H1 (cell line): ENCODE measurements around the gene NASP. TPM values are rescaled to one million over a fixed set of nuclear protein-coding genes. Genes with fewer than 3 reads are reported as not detected.
A peak's percentile ranks its signal among the peaks of the same experiment; 100 is the strongest.

Source experiments
- CTCF ChIA-PET: fragments of 300-600 bp; sonication (Branson Sonifier 250); formaldehyde crosslinking; loops from one replicate; lab custom pipeline; 2021; ENCODE audit not compliant: partially characterized antibody; lab: Charles Lee
- POLR2A ChIA-PET: fragments of 300-600 bp; sonication (Branson Sonifier 250); formaldehyde crosslinking; loops from one replicate; lab custom pipeline; 2021; ENCODE audit warnings: inconsistent platforms; ENCODE audit not compliant: partially characterized antibody; lab: Charles Lee
- DNase-seq, 2 experiments: peaks; one replicate each; pipeline versions ENCODE4 v3.0.0 to v3.0.0-alpha.2; 2010 to 2022; ENCODE audit warnings: low spot score in 2 of 2, low read depth in 1 of 2, mixed read lengths in 1 of 2
- FAIRE-seq: peaks from 2 replicates; lab custom pipeline; 2011; peaks lifted over from hg19 to GRCh38; lab: Jason Lieb, UNC
- H2AFZ ChIP-seq: 2 replicates; pipeline ENCODE4 v1.8.1; 2012; ENCODE audit warnings: low read length, inconsistent platforms
- H2AK5ac ChIP-seq: 2 replicates; pipeline ENCODE4 v1.6.1; 2013; ENCODE audit warnings: low read depth, low read length
- H2BK120ac ChIP-seq: replicated peaks from 2 replicates; pipeline ENCODE3; 2013; ENCODE audit warnings: low read depth, low read length, inconsistent platforms
- H2BK12ac ChIP-seq: 2 replicates; pipeline ENCODE4 v1.6.1; 2013; ENCODE audit warnings: low read depth, low read length
- H2BK15ac ChIP-seq: 2 replicates; pipeline ENCODE4 v1.6.1; 2013; ENCODE audit warnings: low read length
- H2BK20ac ChIP-seq: 2 replicates; pipeline ENCODE4 v1.6.1; 2013; ENCODE audit warnings: low read length
- H2BK5ac ChIP-seq: 2 replicates; pipeline ENCODE4 v1.6.1; 2013; ENCODE audit warnings: low read depth, low read length
- H3K14ac ChIP-seq: 2 replicates; pipeline ENCODE4 v1.6.1; 2013; ENCODE audit warnings: inconsistent platforms; ENCODE audit not compliant: insufficient read length
- H3K18ac ChIP-seq: 2 replicates; pipeline ENCODE4 v1.6.1; 2013; ENCODE audit warnings: low read length; ENCODE audit errors: extremely low read depth
- H3K23ac ChIP-seq: 2 replicates; pipeline ENCODE4 v1.6.1; 2013; ENCODE audit warnings: inconsistent platforms; ENCODE audit not compliant: insufficient read length
- H3K23me2 ChIP-seq: 2 replicates; pipeline ENCODE4 v1.6.1; 2013; ENCODE audit warnings: low read depth, low read length
- H3K27ac ChIP-seq: 2 replicates; pipeline ENCODE4 v1.6.1; 2011; ENCODE audit warnings: low read depth, low read length, inconsistent platforms
- H3K27me3 ChIP-seq, 4 experiments: replicated peaks in 1 of 4; 1 replicate in 1 of 4; 2 replicates in 3 of 4; pipeline versions ENCODE4 v1.6.1 to v1.8.1; 2011 to 2013; ENCODE audit warnings: low read length in 3 of 4, mild to moderate bottlenecking in 3 of 4, inconsistent platforms in 2 of 4, mixed read lengths in 2 of 4, moderate library complexity in 1 of 4; ENCODE audit not compliant: control insufficient read depth in 3 of 4, insufficient read depth in 3 of 4; ENCODE audit errors: extremely low read depth in 1 of 4
- H3K36me3 ChIP-seq, 4 experiments: 2 replicates each; pipeline versions ENCODE4 v1.6.1 to v1.8.1; 2011 to 2013; ENCODE audit warnings: mild to moderate bottlenecking in 4 of 4, low read length in 3 of 4, moderate library complexity in 2 of 4, control low read depth in 1 of 4, inconsistent platforms in 1 of 4; ENCODE audit not compliant: insufficient read depth in 4 of 4, control insufficient read depth in 2 of 4
- H3K4ac ChIP-seq: replicated peaks from 2 replicates; pipeline ENCODE3; 2013; ENCODE audit warnings: low read length, low read depth, mixed read lengths, inconsistent platforms; ENCODE audit not compliant: insufficient read length
- H3K4me1 ChIP-seq, 4 experiments: replicated peaks in 1 of 4; 1 replicate in 1 of 4; 2 replicates in 3 of 4; pipeline versions ENCODE4 v1.6.1 to v1.8.1; 2011 to 2013; ENCODE audit warnings: low read length in 3 of 4, inconsistent platforms in 2 of 4, mixed read lengths in 1 of 4; ENCODE audit not compliant: insufficient read depth in 4 of 4, control insufficient read depth in 3 of 4
- H3K4me2 ChIP-seq, 2 experiments: 2 replicates each; pipeline versions ENCODE4 v1.6.1 to v1.8.1; 2011 to 2013; ENCODE audit warnings: low read depth in 2 of 2, low read length in 2 of 2, control low read depth in 1 of 2, inconsistent platforms in 1 of 2, mild to moderate bottlenecking in 1 of 2; ENCODE audit not compliant: insufficient read depth in 1 of 2
- H3K4me3 ChIP-seq, 4 experiments: fragments of 200-600, 300-600 bp in 1 of 4; sonication (generic), shearing (Covaris generic), sonication (Bioruptor Twin) in 1 of 4; 2 replicates each; pipeline versions ENCODE4 v1.5.1 to v1.8.1; 2011 to 2016; ENCODE audit warnings: low read length in 4 of 4, low read depth in 3 of 4, control low read depth in 2 of 4, inconsistent platforms in 2 of 4, mild to moderate bottlenecking in 2 of 4, mixed read lengths in 1 of 4, moderate library complexity in 1 of 4; ENCODE audit not compliant: insufficient read depth in 2 of 4; ENCODE audit errors: extremely low read depth in 1 of 4
- H3K56ac ChIP-seq: replicated peaks from 2 replicates; pipeline ENCODE3; 2013; ENCODE audit warnings: low read depth, mild to moderate bottlenecking, mixed read lengths, low read length, inconsistent platforms; ENCODE audit not compliant: insufficient read length
- H3K79me1 ChIP-seq: 2 replicates; pipeline ENCODE4 v1.6.1; 2013; ENCODE audit warnings: low read depth, low read length, control low read depth
- H3K79me2 ChIP-seq, 2 experiments: 2 replicates each; pipeline versions ENCODE4 v1.6.1 to v1.8.1; 2012 to 2013; ENCODE audit warnings: low read length in 2 of 2, mild to moderate bottlenecking in 2 of 2, inconsistent platforms in 1 of 2; ENCODE audit not compliant: insufficient read depth in 2 of 2, control insufficient read depth in 1 of 2
- H3K9ac ChIP-seq, 4 experiments: replicated peaks in 1 of 4; 1 replicate in 1 of 4; 2 replicates in 3 of 4; pipeline versions ENCODE4 v1.6.1 to v1.8.1; 2011 to 2013; ENCODE audit warnings: low read depth in 3 of 4, low read length in 3 of 4, control low read depth in 2 of 4, mild to moderate bottlenecking in 2 of 4, moderate library complexity in 2 of 4, inconsistent platforms in 1 of 4; ENCODE audit errors: extremely low read depth in 1 of 4
- H3K9me3 ChIP-seq, 2 experiments: 2 replicates each; pipeline versions ENCODE4 v1.6.1 to v1.8.1; 2012 to 2013; ENCODE audit warnings: mild to moderate bottlenecking in 2 of 2, moderate library complexity in 2 of 2, control low read depth in 1 of 2, inconsistent platforms in 1 of 2, low read depth in 1 of 2, low read length in 1 of 2, mixed read lengths in 1 of 2; ENCODE audit not compliant: insufficient read depth in 2 of 2
- H4K20me1 ChIP-seq, 2 experiments: replicated peaks in 1 of 2; 2 replicates each; pipeline versions ENCODE3 to v1.8.1; 2011 to 2013; ENCODE audit warnings: inconsistent platforms in 2 of 2, low read length in 2 of 2, mild to moderate bottlenecking in 1 of 2; ENCODE audit not compliant: insufficient read depth in 2 of 2, control insufficient read depth in 1 of 2
- H4K5ac ChIP-seq: 2 replicates; pipeline ENCODE4 v1.6.1; 2013; ENCODE audit warnings: low read length, low read depth, mixed read lengths, inconsistent platforms; ENCODE audit not compliant: insufficient read length
- H4K8ac ChIP-seq: 2 replicates; pipeline ENCODE4 v1.8.0; 2013; ENCODE audit warnings: mild to moderate bottlenecking, moderate library complexity, low read length, inconsistent platforms; ENCODE audit not compliant: insufficient read depth; ENCODE audit errors: extremely low read depth
- H4K91ac ChIP-seq: replicated peaks from 2 replicates; pipeline ENCODE3; 2013; ENCODE audit warnings: low read length, mixed read lengths, inconsistent platforms; ENCODE audit not compliant: insufficient read length
- BCL11A ChIP-seq, 2 experiments: IDR thresholded peaks; one replicate each; pipeline ENCODE4 v1.6.1; 2011; ENCODE audit warnings: low read depth in 2 of 2, low read length in 2 of 2, mild to moderate bottlenecking in 2 of 2
- BRCA1 ChIP-seq: IDR thresholded peaks from 2 replicates; pipeline ENCODE4 v1.6.1; 2012; ENCODE audit warnings: low read depth, low read length, improper control_type of control experiment
- GTF2F1 ChIP-seq: IDR thresholded peaks from 2 replicates; pipeline ENCODE4 v1.6.1; 2012; ENCODE audit warnings: low read depth, low read length, improper control_type of control experiment, borderline replicate concordance
- KDM5A ChIP-seq: fragments of 200-600 bp; IDR thresholded peaks from 2 replicates; pipeline ENCODE4 v1.7.1; 2012; ENCODE audit warnings: mild to moderate bottlenecking, low read length, inconsistent platforms, mixed read lengths
- NRF1 ChIP-seq: IDR thresholded peaks from 2 replicates; pipeline ENCODE4 v1.6.1; 2011; ENCODE audit warnings: mild to moderate bottlenecking, low read depth, low read length, improper control_type of control experiment
- POLR2AphosphoS5 ChIP-seq: IDR thresholded peaks from 2 replicates; pipeline ENCODE4 v1.6.1; 2011; ENCODE audit warnings: low read depth, low read length
- RAD21 ChIP-seq, 2 experiments: IDR thresholded peaks in 1 of 2; conservative IDR thresholded peaks in 1 of 2; 2 replicates each; pipeline ENCODE4 v1.6.1; 2011; ENCODE audit warnings: low read depth in 2 of 2, low read length in 2 of 2, improper control_type of control experiment in 1 of 2, inconsistent platforms in 1 of 2, mild to moderate bottlenecking in 1 of 2, moderate library complexity in 1 of 2
- RFX5 ChIP-seq: IDR thresholded peaks from 2 replicates; pipeline ENCODE4 v1.6.1; 2011; ENCODE audit warnings: low read depth, low read length, improper control_type of control experiment, borderline replicate concordance
- SIRT6 ChIP-seq: IDR thresholded peaks from one replicate; pipeline ENCODE4 v1.7.1; 2012; ENCODE audit warnings: low read length, inconsistent platforms
- SRF ChIP-seq: IDR thresholded peaks from 2 replicates; pipeline ENCODE4 v1.6.1; 2011; ENCODE audit warnings: mild to moderate bottlenecking, low read depth, low read length, moderate library complexity
- TAF1 ChIP-seq: IDR thresholded peaks from 2 replicates; pipeline ENCODE4 v1.6.1; 2011; ENCODE audit warnings: mild to moderate bottlenecking, low read depth, low read length
- TBP ChIP-seq: IDR thresholded peaks from 2 replicates; pipeline ENCODE4 v1.6.1; 2011; ENCODE audit warnings: low read depth, low read length, improper control_type of control experiment
- TEAD4 ChIP-seq: IDR thresholded peaks from 2 replicates; pipeline ENCODE4 v1.6.1; 2012; ENCODE audit warnings: low read depth, low read length, inconsistent platforms, mixed read lengths
- WGBS, 2 experiments: shearing (Covaris generic) in 1 of 2; methylation state at CpG; one replicate each; pipeline versions ENCODE4 v1.1.6 to v1.1.7; 2013 to 2015; ENCODE audit warnings: low lambda C conversion rate in 2 of 2, mixed read lengths in 2 of 2, inconsistent platforms in 1 of 2, low coverage in 1 of 2, missing lambda C conversion rate in 1 of 2; ENCODE audit not compliant: insufficient replicate concordance in 2 of 2, insufficient coverage in 1 of 2, insufficient read length in 1 of 2; ENCODE audit errors: extremely low coverage in 1 of 2, missing lambda C conversion rate in 1 of 2; 5-methylcytosine and 5-hydroxymethylcytosine counted together
- polyA plus RNA-seq, 7 experiments: library from polyadenylated mRNA; depleted of rRNA in 3 of 7; stranded (reverse) in 5 of 7; unstranded in 2 of 7; fragments of >200 nt in 5 of 7; fragments of 200-250 nt in 2 of 7; gene quantifications; 1 replicate in 5 of 7; 2 replicates in 1 of 7; 4 replicates in 1 of 7; pipeline versions ENCODE4 v1.2.1 to v1.2.3, GENCODE V29; 2011 to 2013; ENCODE audit warnings: missing spikeins in 2 of 7, mixed read lengths in 2 of 7
- total RNA-seq: library from RNA; stranded (reverse); fragmentation: NEBNext Ultra II Directional; extraction: Animal tissue kit (Norgen Biotek cat#: 25700); gene quantifications from 2 replicates; pipeline ENCODE4 v1.2.1, GENCODE V29; 2021

Gene NASP
- total and polyA plus RNA-seq, 2 of the 8 experiments (the other 6 are each of a cell fraction or from before 2014, with no cell fraction given) = 263 to 647 TPM

GRCh38 chr1:45569962-45570581 lies 13.8 kb upstream of the NASP start:
- Histone ChIP-seq H4K91ac (no peak overlapping the region), H2AFZ (no peak overlapping the region), H3K27ac (no peak overlapping the region), H3K23ac (no peak overlapping the region), H2BK15ac (no peak overlapping the region), H2BK20ac (no peak overlapping the region), H3K4ac (no peak overlapping the region), H3K56ac (no peak overlapping the region), H4K8ac (no peak overlapping the region), H3K18ac (no peak overlapping the region), H3K4me3 (no peak overlapping the region), H4K20me1 (peaks cover 6 to 11% of the 10 kb centered on the region in 2 experiments), H4K5ac (no peak overlapping the region), H3K36me3 (peaks cover 27 to 50% (median 41%) of the 10 kb centered on the region in 4 experiments), H3K14ac (no peak overlapping the region), H2BK5ac (no peak overlapping the region), H3K79me2 (no peaks in the 10 kb centered on the region), H3K23me2 (no peaks in the 10 kb centered on the region), H2AK5ac (no peak overlapping the region), H2BK12ac (no peak overlapping the region), H3K4me1 (peaks cover 0 to 12% (median 5%) of the 10 kb centered on the region in 4 experiments; a peak in 6 of 7 replicates), H3K9me3 (no peaks in the 10 kb centered on the region), H2BK120ac (no peak overlapping the region), H3K4me2 (no peak overlapping the region), H3K79me1 (0 out of 2 replicates have a peak, but pooled peaks cover 3% of the 10 kb centered on the region), H3K27me3 (no peaks in the 10 kb centered on the region), H3K9ac (no peak overlapping the region)
- FAIRE-seq (peak; percentile 82), DNase-seq (peak in 1 of 2 experiments; percentile 83)
- ChIA-PET POLR2A (interaction anchor here (1.0 to 16.6 kb wide), 10 partner anchors 9 to 70 kb away, joined by 3 to 222 read pairs (median 34); partner anchors contain the start of genes AKR1A1, CCDC163, MMACHC and NASP), CTCF (interaction anchor here (0.5 to 10.7 kb wide), 37 partner anchors 10 to 856 kb away, joined by 3 to 133 read pairs (median 6); partner anchors contain the start of genes AKR1A1, CCDC163, MMACHC and NASP)
- 47% methylated on average over 8 of the region's 8 CpGs; no CpG with 5 or more reads in 1 of the 2 experiments for WGBS, 2 experiments
- no peak for TF ChIP-seq TBP
- TF ChIP-seq NRF1 = no peak
- no peak for TF ChIP-seq RFX5
- TF ChIP-seq TAF1 = 0 out of 2 replicates have a peak, but pooled peaks have one; percentile 13
- no peak for TF ChIP-seq BRCA1
- TF ChIP-seq POLR2AphosphoS5 = 0 out of 2 replicates have a peak, but pooled peaks have one; percentile 61
- TF ChIP-seq SRF = no peak
- TF ChIP-seq RAD21 (IDR thresholded peaks at IDR 0.05 in 1 of 2, conservative IDR thresholded peaks at IDR 0.05 in 1 of 2; ENCODE audit: low read depth in 2 of 2, low read length in 2 of 2) = peak; percentile 87 to 93
- TF ChIP-seq KDM5A = 0 out of 2 replicates have a peak, but pooled peaks have one; percentile 44
- no peak for TF ChIP-seq GTF2F1
- peak; percentile 65; the same call in 1 of the 2 replicates for TF ChIP-seq TEAD4
- no peak for TF ChIP-seq BCL11A (IDR thresholded peaks at IDR 0.05; ENCODE audit: low read depth in 2 of 2, low read length in 2 of 2)
- no peak for TF ChIP-seq SIRT6
